Measurements from ENCODE around the gene NFYA.

Gene NFYA

GRCh38 chr6:41119508-41119907 lies 46.7 kb downstream of the NFYA start:
- DNase-seq (ENCODE audit: low spot score) = no peak

GRCh38 chr6:41120058-41120457 lies 47.3 kb downstream of the NFYA start:
- no peak for DNase-seq (ENCODE audit: low spot score)

GRCh38 chr6:41122373-41122772 lies 49.6 kb downstream of the NFYA start:
- peak; percentile 5 for DNase-seq (ENCODE audit: low spot score)

GRCh38 chr6:41122918-41123317 lies 50.1 kb downstream of the NFYA start:
- DNase-seq (ENCODE audit: low spot score) = no peak

GRCh38 chr6:41125282-41125681 lies 52.5 kb downstream of the NFYA start:
- no peak for DNase-seq (ENCODE audit: low spot score)

- DNase-seq (ENCODE audit: low spot score) = no peak
These were observed 59.5 kb downstream of the NFYA start for GRCh38 chr6:41132254-41132653.

GRCh38 chr6:41135062-41135832 lies 62.5 kb downstream of the NFYA start:
- DNase-seq (ENCODE audit: low spot score) = no peak

GRCh38 chr6:41136911-41137310 lies 64.1 kb downstream of the NFYA start:
- DNase-seq (ENCODE audit: low spot score) = no peak

- no peak for DNase-seq (ENCODE audit: low spot score)
These were observed 75.1 kb downstream of the NFYA start for GRCh38 chr6:41147917-41148316.

Measured in RKO (cell line).